SK-N-MC (cell line): ENCODE results near the gene CARD10.

Experiments
- DNase-seq: peaks from one replicate; pipeline ENCODE4 v3.0.0-alpha.2; 2011; ENCODE audit warnings: low read depth, low spot score
- H3K27ac ChIP-seq: fragments of 200-600 bp; sonication (generic); 2 replicates; pipeline ENCODE4 v1.5.1; 2016; ENCODE audit warnings: mixed run types
- H3K36me3 ChIP-seq: fragments of 200-600 bp; sonication (generic); 2 replicates; pipeline ENCODE4 v1.6.1; 2017; ENCODE audit warnings: antibody characterized with exemption, low read length, mixed read lengths; ENCODE audit not compliant: insufficient read depth
- H3K4me3 ChIP-seq: fragments of 200-600 bp; sonication (generic); 2 replicates; pipeline ENCODE4 v1.5.1; 2016
- H3K9ac ChIP-seq: fragments of 200-600 bp; sonication (generic); 2 replicates; pipeline ENCODE4 v1.8.0; 2017; ENCODE audit warnings: mixed run types, mixed read lengths; ENCODE audit not compliant: insufficient read length
- H3K9me3 ChIP-seq: fragments of 200-600 bp; sonication (generic); 2 replicates; pipeline ENCODE4 v1.6.1; 2017; ENCODE audit warnings: low read depth, mild to moderate bottlenecking, antibody characterized with exemption, low read length, moderate library complexity, mixed read lengths
- EZH2 ChIP-seq: fragments of 200-600 bp; sonication (generic); IDR thresholded peaks from one replicate; pipeline ENCODE4 v1.6.1; 2017; ENCODE audit warnings: antibody characterized with exemption
- FOXP2 ChIP-seq: optimal IDR thresholded peaks from 2 replicates; pipeline ENCODE3; 2011; ENCODE audit warnings: mild to moderate bottlenecking, moderate library complexity; ENCODE audit not compliant: insufficient read depth; ENCODE audit errors: extremely low read length, control extremely low read depth
- POLR2AphosphoS5 ChIP-seq: IDR thresholded peaks from 2 replicates; pipeline ENCODE4 v1.6.1; 2012; ENCODE audit warnings: mild to moderate bottlenecking, low read depth, low read length, borderline replicate concordance

CARD10 gene

DNA sequence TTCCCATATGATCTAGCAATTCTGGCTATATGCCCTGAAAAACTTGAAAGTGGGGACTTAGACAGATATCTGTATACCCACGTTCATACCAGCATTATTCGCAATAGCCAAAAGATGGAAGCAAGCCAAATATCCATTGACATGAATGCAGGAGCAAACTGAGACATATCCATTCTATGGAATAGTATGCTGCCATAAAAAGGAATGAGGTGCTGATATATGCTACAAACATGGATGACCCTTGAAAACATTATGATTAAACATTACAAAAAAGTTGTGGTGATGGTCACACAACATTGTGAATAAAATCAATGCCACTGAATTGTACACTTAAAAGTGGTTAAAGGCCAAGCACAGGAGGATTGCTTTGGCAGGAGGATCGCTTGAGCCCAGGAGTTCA is 58.5 kb downstream of the CARD10 start:
- H3K27ac ChIP-seq = no peak overlapping the region
- DNase-seq = no peak
- no peaks in the 10 kb centered on the region for H3K9me3 ChIP-seq
- no peak overlapping the region for H3K9ac ChIP-seq
- no peaks in the 10 kb centered on the region for H3K36me3 ChIP-seq
- no peak overlapping the region for H3K4me3 ChIP-seq
- no peak for TF ChIP-seq EZH2
- no peak for TF ChIP-seq FOXP2
- TF ChIP-seq POLR2AphosphoS5 = no peak

DNA sequence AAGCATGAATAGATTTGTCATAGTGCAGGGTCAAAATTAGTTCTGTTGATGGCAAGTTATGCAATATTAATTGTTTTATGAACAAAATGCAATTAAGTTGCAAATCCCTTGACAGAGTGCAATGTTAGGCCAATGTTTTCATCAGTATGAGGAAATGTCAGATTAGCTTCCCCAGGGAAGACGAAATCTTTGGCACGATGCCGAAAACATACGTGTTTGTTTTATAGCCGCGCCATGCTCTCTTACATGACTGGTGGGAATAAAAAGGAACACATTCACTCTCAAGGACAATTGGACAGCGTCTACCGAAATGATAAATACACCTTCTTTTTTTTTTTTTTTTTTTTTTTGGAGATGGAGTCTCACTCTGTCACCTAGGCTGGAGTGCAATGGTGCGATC is 60.0 kb downstream of the CARD10 start:
- Histone ChIP-seq H3K4me3 (no peak overlapping the region), H3K9ac (no peak overlapping the region), H3K9me3 (no peaks in the 10 kb centered on the region), H3K36me3 (no peaks in the 10 kb centered on the region), H3K27ac (no peak overlapping the region)
- TF ChIP-seq EZH2 (no peak), POLR2AphosphoS5 (no peak), FOXP2 (no peak)
- DNase-seq = no peak

DNA sequence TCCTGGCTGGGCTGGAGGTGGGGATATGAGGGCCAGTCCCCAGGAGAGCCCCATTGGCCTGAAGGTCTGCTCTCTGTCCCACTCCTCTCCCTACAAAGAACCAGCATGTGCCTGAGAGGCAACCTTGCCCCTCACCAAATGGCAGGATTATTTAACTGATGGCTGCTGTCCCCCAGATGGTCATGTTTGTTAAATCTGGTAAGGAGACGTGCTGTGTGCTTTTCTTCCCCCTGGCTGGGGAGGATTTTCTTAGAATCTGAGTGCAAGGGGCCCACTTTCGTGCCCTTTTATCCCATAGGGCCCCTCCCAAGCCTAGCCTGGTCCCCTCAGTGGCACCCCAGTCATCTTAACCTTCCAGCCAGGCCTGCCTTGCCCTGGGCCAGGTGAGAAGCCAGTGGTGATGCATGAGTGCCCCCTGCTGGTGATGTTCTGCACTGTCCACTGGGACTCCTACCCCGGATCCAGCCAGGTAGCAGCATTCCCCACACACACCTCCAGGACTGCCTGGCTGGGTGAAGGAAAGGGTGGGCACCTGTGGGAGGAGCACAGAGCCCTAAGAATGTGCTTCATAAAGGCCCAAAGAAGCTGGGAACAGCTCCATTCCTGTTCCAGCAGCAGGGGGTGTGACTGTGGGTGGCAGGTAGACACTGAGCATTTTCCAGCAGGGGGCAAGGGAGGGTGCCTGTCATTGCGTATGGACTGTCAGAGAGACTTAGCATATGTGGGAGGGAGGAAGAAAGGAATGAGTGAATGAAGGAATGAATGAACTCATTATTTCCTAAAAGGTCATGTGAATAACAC is 61.9 kb downstream of the CARD10 start:
- H3K9ac ChIP-seq = no peak overlapping the region
- H3K36me3 ChIP-seq = no peaks in the 10 kb centered on the region
- no peak overlapping the region for H3K27ac ChIP-seq
- no peaks in the 10 kb centered on the region for H3K9me3 ChIP-seq
- no peak for DNase-seq
- TF ChIP-seq FOXP2 = no peak
- TF ChIP-seq EZH2 = no peak
- no peak for TF ChIP-seq POLR2AphosphoS5
- no peak overlapping the region for H3K4me3 ChIP-seq

DNA sequence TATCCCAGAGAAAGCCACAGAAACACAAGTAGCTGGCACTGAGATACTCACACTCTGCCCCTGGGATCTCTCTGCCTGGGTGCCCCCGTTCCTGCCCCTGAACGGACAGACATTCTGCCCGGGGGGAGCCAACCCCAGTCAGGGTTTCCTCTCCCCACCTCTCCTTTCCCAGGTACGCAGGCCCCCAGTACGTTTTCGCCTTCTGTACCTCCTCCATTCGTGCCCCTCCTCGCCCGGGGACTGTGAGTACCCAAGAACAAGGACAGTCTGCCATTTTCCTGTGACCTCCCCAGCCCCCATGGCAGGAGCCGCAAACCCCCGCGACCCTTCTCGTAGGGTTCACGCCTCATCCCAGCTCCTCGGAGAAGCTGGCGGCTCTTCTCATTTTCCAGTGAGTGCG is 62.9 kb downstream of the CARD10 start:
- no peaks in the 10 kb centered on the region for H3K9me3 ChIP-seq
- H3K4me3 ChIP-seq = no peak overlapping the region
- no peak overlapping the region for H3K9ac ChIP-seq
- TF ChIP-seq POLR2AphosphoS5 (no peak), FOXP2 (no peak), EZH2 (no peak)
- no peak overlapping the region for H3K27ac ChIP-seq
- no peaks in the 10 kb centered on the region for H3K36me3 ChIP-seq
- no peak for DNase-seq

DNA sequence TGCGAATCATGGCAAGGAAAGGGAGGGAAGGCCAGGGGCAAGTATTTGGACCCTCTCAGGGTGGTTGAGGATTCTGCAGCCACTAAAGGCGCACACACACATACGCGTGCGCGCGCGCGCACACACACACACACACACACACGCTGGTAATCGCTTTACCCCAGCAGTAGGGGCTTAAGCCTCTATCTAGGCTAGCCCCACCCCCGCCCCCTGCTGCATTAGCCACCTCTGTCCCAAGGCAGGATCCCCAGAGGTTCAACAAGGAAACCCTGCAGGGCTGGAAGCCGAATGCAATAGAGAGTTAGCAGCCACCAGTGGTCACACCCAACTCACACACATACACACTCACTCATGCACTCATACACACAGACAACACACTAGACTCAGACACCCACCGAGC is 63.3 kb downstream of the CARD10 start:
- Histone ChIP-seq H3K9me3 (no peaks in the 10 kb centered on the region), H3K4me3 (no peak overlapping the region), H3K9ac (no peak overlapping the region), H3K36me3 (no peaks in the 10 kb centered on the region), H3K27ac (no peak overlapping the region)
- DNase-seq = no peak
- TF ChIP-seq FOXP2 (no peak), EZH2 (no peak), POLR2AphosphoS5 (no peak)

DNA sequence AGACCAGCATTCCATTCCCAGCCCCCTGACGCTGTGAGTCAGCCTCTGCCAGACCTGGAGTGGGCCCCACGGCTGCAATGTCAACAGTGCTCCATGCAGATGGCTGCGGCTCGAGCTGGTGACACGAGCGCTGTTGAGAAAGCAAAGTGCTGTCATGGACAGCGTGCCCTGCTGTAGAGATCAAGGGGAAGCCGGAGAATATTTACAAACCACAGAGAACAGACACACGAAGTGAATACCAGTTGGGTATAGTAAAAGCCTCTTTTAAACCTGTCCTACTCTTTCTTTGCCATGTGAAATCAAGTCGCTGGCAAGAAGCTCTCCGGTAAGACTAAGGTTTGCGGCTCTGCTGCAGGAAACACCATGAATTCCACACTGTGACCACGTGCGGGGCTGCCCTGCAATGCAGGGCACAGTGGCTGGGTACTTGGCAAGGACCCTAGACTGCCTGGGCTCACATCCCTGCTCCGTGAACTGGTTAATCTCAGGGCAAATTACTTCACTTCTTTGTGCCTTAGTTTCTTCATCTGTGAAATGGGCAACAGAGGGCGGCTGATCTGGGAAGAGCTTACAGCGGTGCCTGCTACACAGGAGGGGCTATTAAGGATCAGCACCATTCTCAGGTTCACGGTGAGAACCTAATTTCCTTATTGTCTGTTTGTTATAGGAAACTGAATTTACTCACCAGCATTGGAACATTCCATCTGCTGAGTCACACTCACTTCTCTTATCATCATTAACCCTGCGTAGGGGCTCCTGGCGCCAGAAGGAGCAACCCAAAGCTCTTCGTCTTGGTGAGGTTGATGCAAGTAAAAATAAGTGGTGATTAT is 64.1 kb downstream of the CARD10 start:
- no peak for TF ChIP-seq EZH2
- no peak for DNase-seq
- Histone ChIP-seq H3K9me3 (no peaks in the 10 kb centered on the region), H3K9ac (no peak overlapping the region), H3K27ac (no peak overlapping the region), H3K36me3 (no peaks in the 10 kb centered on the region), H3K4me3 (no peak overlapping the region)

DNA sequence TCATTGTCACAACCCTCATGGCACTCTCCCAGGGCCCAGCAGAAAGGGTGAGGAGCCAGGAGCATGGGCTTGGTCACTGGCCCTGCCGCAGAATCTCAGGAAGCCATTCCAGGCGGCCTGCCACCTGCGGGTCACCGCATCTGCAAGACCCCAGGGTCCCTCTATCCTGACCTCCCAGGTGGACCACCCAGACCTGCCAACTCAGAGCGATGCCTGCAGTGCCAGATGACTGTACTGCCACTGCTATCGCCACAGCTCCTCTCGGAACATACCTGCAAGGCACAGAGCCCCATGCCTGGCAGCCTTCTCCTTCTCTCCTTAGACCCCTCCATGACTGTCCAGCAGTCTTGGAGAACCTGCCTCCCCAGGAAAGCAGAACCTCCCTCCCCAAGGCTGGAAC is 65.5 kb downstream of the CARD10 start:
- Histone ChIP-seq H3K4me3 (no peak overlapping the region), H3K36me3 (no peaks in the 10 kb centered on the region), H3K27ac (no peak overlapping the region), H3K9ac (no peak overlapping the region), H3K9me3 (no peaks in the 10 kb centered on the region)
- no peak for DNase-seq
- TF ChIP-seq POLR2AphosphoS5 = no peak
- TF ChIP-seq EZH2 = no peak
- TF ChIP-seq FOXP2 = no peak

DNA sequence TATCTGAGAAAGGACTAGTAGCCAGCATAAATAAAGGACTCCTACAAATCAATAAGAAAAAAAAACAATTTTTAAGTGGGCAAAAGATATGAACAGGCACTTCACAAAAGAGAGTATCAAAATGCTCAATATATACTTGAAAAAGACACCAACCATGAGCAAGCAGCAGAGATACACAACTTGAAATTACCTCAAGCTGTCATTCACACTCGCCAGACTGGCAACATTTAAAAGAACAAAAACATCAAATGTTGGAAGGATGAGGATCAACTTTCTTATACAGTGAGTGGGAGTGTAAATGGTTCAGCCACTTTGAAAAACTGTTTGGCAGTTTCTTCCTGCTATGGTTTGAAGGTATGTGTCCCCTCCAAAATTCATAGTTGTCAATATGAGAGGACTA is 68.0 kb downstream of the CARD10 start:
- Histone ChIP-seq H3K4me3 (no peak overlapping the region), H3K27ac (no peak overlapping the region), H3K9ac (no peak overlapping the region), H3K36me3 (no peaks in the 10 kb centered on the region), H3K9me3 (no peaks in the 10 kb centered on the region)
- no peak for TF ChIP-seq FOXP2
- TF ChIP-seq EZH2 = no peak
- no peak for TF ChIP-seq POLR2AphosphoS5
- no peak for DNase-seq

DNA sequence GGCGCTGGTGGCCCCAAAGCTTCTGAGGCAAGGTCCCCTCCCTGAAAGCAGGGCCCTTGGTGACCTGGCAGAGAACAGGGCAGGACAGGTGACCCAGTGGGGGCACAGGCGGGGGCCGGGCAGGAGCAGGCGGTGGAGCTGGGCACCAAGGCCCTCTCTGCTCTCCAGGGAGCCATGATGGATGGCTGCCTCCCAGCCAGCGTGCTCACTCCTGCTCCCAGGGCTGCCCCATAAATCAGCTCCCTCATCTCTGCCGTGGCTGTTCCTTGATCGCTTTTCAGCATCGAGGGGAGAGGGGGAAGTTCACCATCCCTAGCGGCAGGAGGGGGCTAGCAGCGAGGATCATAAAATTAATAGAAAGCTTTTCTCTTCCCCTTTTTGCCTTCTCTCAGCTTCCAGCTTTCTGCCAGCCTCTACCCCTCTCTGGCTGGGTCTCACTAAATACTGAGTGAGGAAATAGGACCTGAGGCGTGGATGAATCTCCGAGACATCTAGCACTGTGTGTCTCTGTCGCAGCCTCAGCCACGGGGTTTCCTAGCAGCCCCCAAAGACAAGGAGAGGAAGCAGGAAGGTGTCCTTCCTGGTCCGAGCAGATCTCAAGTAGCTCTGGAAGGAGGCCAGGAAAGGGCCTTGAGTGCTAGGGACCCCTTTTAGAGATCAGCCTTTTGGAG is 69.7 kb downstream of the CARD10 start:
- DNase-seq = no peak
- Histone ChIP-seq H3K9ac (no peak overlapping the region), H3K4me3 (no peak overlapping the region), H3K27ac (no peak overlapping the region), H3K9me3 (no peaks in the 10 kb centered on the region), H3K36me3 (no peaks in the 10 kb centered on the region)
- no peak for TF ChIP-seq FOXP2
- no peak for TF ChIP-seq POLR2AphosphoS5
- no peak for TF ChIP-seq EZH2
